DMS79 treated with DMSO at 0.1 percent for 48 hours (cell line): ENCODE measurements around the gene VWA3B.
"Not testable (repeated sequence)": the region's sequence is repeated elsewhere in the genome, so short reads cannot be mapped to it uniquely, and the experiment has no call there.

Source experiments
- DNase-seq: peaks from one replicate; lab custom pipeline; 2025; lab: John Stamatoyannopoulos, UW

Gene VWA3B

GRCh38 chr2:98086491-98087446 is at the start of gene VWA3B:
Gene VWA3B, plus strand, starts transcription at chr2:98087167. Its CDS starts 5,926 bp downstream, at chr2:98093093.
- peak; percentile 65 for DNase-seq

- DNase-seq = no peak
These were observed 49.8 kb upstream of the VWA3B start for GRCh38 chr2:98037206-98037605.

GRCh38 chr2:98037666-98038336 is 49.2 kb upstream of the VWA3B start:
- peak; percentile 5 for DNase-seq

GRCh38 chr2:98039085-98039756 is 47.7 kb upstream of the VWA3B start:
- peak; percentile 16 for DNase-seq

GRCh38 chr2:98040331-98040939 is 46.5 kb upstream of the VWA3B start:
- no peak for DNase-seq

GRCh38 chr2:98043101-98043500 is 43.9 kb upstream of the VWA3B start:
- no peak for DNase-seq

GRCh38 chr2:98044730-98045129 is 42.2 kb upstream of the VWA3B start:
- DNase-seq = not testable (repeated sequence)

GRCh38 chr2:98050070-98050469 is 36.9 kb upstream of the VWA3B start:
- no peak for DNase-seq

GRCh38 chr2:98058191-98058975 is 28.6 kb upstream of the VWA3B start:
- DNase-seq = no peak

GRCh38 chr2:98060277-98060676 is 26.7 kb upstream of the VWA3B start:
- no peak for DNase-seq

GRCh38 chr2:98063291-98063854 is 23.6 kb upstream of the VWA3B start:
- no peak for DNase-seq

GRCh38 chr2:98065808-98066207 is 21.2 kb upstream of the VWA3B start:
- DNase-seq = no peak

- no peak for DNase-seq
These were observed 19.8 kb upstream of the VWA3B start for GRCh38 chr2:98067160-98067559.

- no peak for DNase-seq
These were observed 16.9 kb upstream of the VWA3B start for GRCh38 chr2:98070081-98070480.

- DNase-seq = no peak
These were observed 14.5 kb upstream of the VWA3B start for GRCh38 chr2:98072442-98072841.

- DNase-seq = no peak
These were observed 8.3 kb upstream of the VWA3B start for GRCh38 chr2:98078701-98079100.

- DNase-seq = no peak
These were observed 2.7 kb upstream of the VWA3B start for GRCh38 chr2:98084151-98084868.

- no peak for DNase-seq
These were observed 2.1 kb upstream of the VWA3B start for GRCh38 chr2:98084869-98085238.

GRCh38 chr2:98085649-98086048 is 1.3 kb upstream of the VWA3B start:
- no peak for DNase-seq

GRCh38 chr2:98087447-98088020 is 567 bp downstream of the VWA3B start:
- no peak for DNase-seq
